Osteoblast (primary cell): ENCODE measurements around the gene SLC49A3. TPM values are rescaled to one million over a fixed set of nuclear protein-coding genes. Genes with fewer than 3 reads are reported as not detected.

Experiments used
- DNase-seq: peaks from one replicate; pipeline ENCODE4 v3.0.0; 2011; ENCODE audit warnings: low spot score, mixed read lengths; ENCODE audit not compliant: insufficient read length; ENCODE audit errors: missing footprints
- H2AFZ ChIP-seq: 2 replicates; pipeline ENCODE4 v1.6.0; 2011; ENCODE audit warnings: mild to moderate bottlenecking, low read length
- H3K27ac ChIP-seq: 2 replicates; pipeline ENCODE4 v1.5.1; 2011; ENCODE audit warnings: mild to moderate bottlenecking, low read depth, low read length, moderate library complexity
- H3K27me3 ChIP-seq: 2 replicates; pipeline ENCODE4 v1.6.0; 2012; ENCODE audit warnings: mild to moderate bottlenecking, control low read depth, inconsistent platforms, low read length, moderate library complexity; ENCODE audit not compliant: insufficient read depth
- H3K36me3 ChIP-seq: 2 replicates; pipeline ENCODE4 v1.5.1; 2011; ENCODE audit warnings: mild to moderate bottlenecking, low read length, control low read depth, moderate library complexity; ENCODE audit not compliant: insufficient read depth
- H3K4me1 ChIP-seq: 2 replicates; pipeline ENCODE4 v1.5.1; 2011; ENCODE audit warnings: mild to moderate bottlenecking, low read length, control low read depth, moderate library complexity; ENCODE audit not compliant: insufficient read depth
- H3K4me2 ChIP-seq: 2 replicates; pipeline ENCODE4 v1.6.0; 2011; ENCODE audit warnings: mild to moderate bottlenecking, low read length; ENCODE audit not compliant: insufficient read depth
- H3K4me3 ChIP-seq: fragments of 200-600 bp; sonication (generic); 3 replicates; pipeline ENCODE4 v1.5.1; 2012; ENCODE audit warnings: mild to moderate bottlenecking, low read length, inconsistent platforms; ENCODE audit not compliant: insufficient read depth
- H3K79me2 ChIP-seq: 2 replicates; pipeline ENCODE4 v1.6.0; 2012; ENCODE audit warnings: mild to moderate bottlenecking, low read length, control low read depth, inconsistent platforms; ENCODE audit not compliant: insufficient read depth
- H3K9me3 ChIP-seq: 2 replicates; pipeline ENCODE4 v1.5.1; 2011; ENCODE audit warnings: low read depth, low read length, control low read depth
- H4K20me1 ChIP-seq: 2 replicates; pipeline ENCODE4 v1.6.0; 2012; ENCODE audit warnings: mild to moderate bottlenecking, low read length, control low read depth; ENCODE audit not compliant: insufficient read depth
- total RNA-seq: library from RNA; depleted of rRNA; stranded (reverse); fragments of >200 nt; gene quantifications from 2 replicates; pipeline ENCODE4 v1.2.3, GENCODE V29; 2012
- TF ChIP-seq, protein P1 (sequence below): IDR thresholded peaks from 2 replicates; pipeline ENCODE4 v1.5.1; 2011; ENCODE audit warnings: mild to moderate bottlenecking, low read depth, low read length, moderate library complexity; ENCODE audit errors: extremely low read depth

Gene SLC49A3
- total RNA-seq, 1 donor = 11.6 TPM

- TF ChIP-seq, protein P1, sequence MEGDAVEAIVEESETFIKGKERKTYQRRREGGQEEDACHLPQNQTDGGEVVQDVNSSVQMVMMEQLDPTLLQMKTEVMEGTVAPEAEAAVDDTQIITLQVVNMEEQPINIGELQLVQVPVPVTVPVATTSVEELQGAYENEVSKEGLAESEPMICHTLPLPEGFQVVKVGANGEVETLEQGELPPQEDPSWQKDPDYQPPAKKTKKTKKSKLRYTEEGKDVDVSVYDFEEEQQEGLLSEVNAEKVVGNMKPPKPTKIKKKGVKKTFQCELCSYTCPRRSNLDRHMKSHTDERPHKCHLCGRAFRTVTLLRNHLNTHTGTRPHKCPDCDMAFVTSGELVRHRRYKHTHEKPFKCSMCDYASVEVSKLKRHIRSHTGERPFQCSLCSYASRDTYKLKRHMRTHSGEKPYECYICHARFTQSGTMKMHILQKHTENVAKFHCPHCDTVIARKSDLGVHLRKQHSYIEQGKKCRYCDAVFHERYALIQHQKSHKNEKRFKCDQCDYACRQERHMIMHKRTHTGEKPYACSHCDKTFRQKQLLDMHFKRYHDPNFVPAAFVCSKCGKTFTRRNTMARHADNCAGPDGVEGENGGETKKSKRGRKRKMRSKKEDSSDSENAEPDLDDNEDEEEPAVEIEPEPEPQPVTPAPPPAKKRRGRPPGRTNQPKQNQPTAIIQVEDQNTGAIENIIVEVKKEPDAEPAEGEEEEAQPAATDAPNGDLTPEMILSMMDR = no peak
- Histone ChIP-seq H3K4me1 (peaks cover 30% of the 10 kb centered on the region), H3K27ac (peak overlapping the region; percentile 94), H3K9me3 (no peaks in the 10 kb centered on the region), H3K79me2 (no peaks in the 10 kb centered on the region), H3K4me2 (peak overlapping the region; percentile 78), H2AFZ (peak overlapping the region; percentile 93), H3K36me3 (no peaks in the 10 kb centered on the region), H4K20me1 (no peaks in the 10 kb centered on the region), H3K4me3 (peak overlapping the region; percentile 74), H3K27me3 (peaks cover 7% of the 10 kb centered on the region)
- DNase-seq = no peak
These were observed 772 bp upstream of the SLC49A3 start for GRCh38 chr4:689723-690122.

- peak; percentile 94 for DNase-seq
- Histone ChIP-seq H2AFZ (peak overlapping the region; percentile 93), H3K27ac (peak overlapping the region; percentile 94), H3K79me2 (no peaks in the 10 kb centered on the region), H3K4me3 (peak overlapping the region; percentile 74), H3K27me3 (peaks cover 1% of the 10 kb centered on the region), H3K36me3 (no peaks in the 10 kb centered on the region), H3K4me1 (peaks cover 30% of the 10 kb centered on the region), H3K9me3 (no peaks in the 10 kb centered on the region), H4K20me1 (no peaks in the 10 kb centered on the region), H3K4me2 (peak overlapping the region; percentile 78)
- TF ChIP-seq, protein P1 = no peak
These were observed 739 bp downstream of the SLC49A3 start for GRCh38 chr4:687971-688853.

- no peaks in the 10 kb centered on the region for H3K79me2 ChIP-seq
- H4K20me1 ChIP-seq = peaks cover 5% of the 10 kb centered on the region
- peak overlapping the region; percentile 74 for H3K4me3 ChIP-seq
- peak overlapping the region; percentile 72 for H2AFZ ChIP-seq
- H3K4me1 ChIP-seq = peaks cover 30% of the 10 kb centered on the region
- peak; percentile 100 for DNase-seq
- H3K9me3 ChIP-seq = no peaks in the 10 kb centered on the region
- H3K4me2 ChIP-seq = peak overlapping the region; percentile 78
- no peaks in the 10 kb centered on the region for H3K36me3 ChIP-seq
- peak overlapping the region; percentile 94 for H3K27ac ChIP-seq
- H3K27me3 ChIP-seq = no peaks in the 10 kb centered on the region
- TF ChIP-seq, protein P1 = no peak
These were observed 1.6 kb downstream of the SLC49A3 start for GRCh38 chr4:687048-687970.
